NCI-H524 (cell line): Measurements from ENCODE around the gene KCMF1.

Source experiments
- DNase-seq, 2 experiments: peaks; one replicate each; lab custom pipeline; 2025; lab: John Stamatoyannopoulos, UW

Gene KCMF1

DNA sequence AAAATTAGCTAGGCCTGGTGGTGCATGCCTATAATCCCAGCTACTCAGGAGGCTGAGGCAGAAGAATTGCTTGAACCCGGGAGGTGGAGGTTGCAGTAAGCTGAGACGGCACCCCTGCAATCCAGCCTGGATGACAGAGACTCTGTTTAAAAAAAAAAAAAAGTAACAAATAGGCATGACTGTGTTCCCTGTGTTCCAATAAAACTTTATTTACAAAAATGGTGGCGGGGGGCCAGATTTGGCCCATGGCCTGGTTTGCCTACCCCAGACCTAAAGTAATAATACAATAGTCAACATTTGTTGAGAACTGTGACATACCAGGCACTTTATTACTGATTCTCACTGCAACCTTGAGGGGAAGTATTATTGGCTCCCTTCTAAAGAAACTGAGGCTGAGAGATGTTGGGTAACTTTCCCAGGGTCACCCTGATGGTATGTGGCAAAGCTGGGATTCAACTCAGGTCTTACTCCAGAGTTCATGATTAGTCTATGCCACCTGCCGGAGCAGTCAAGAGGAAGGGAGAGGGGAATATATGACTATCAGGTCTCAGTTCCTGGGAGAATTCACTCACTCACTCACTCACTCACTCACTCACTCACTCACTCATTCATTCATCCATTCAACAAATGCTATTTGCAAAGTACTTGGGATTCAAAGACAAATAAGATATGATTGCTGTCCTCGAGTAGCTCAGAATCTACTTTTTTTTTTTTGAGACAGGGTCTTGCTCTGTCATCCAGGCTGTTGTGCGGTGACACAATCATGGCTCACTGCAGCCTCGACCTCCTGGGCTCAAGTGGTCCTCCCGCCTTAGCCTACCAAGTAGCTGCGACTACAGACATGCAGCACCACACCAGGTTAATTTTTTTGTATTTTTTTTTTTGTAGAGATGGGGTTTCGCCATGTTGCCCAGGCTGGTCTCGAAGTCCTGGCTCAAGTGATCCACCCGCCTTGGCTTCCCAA lies 14.3 kb upstream of the KCMF1 start:
- no peak for DNase-seq

DNA sequence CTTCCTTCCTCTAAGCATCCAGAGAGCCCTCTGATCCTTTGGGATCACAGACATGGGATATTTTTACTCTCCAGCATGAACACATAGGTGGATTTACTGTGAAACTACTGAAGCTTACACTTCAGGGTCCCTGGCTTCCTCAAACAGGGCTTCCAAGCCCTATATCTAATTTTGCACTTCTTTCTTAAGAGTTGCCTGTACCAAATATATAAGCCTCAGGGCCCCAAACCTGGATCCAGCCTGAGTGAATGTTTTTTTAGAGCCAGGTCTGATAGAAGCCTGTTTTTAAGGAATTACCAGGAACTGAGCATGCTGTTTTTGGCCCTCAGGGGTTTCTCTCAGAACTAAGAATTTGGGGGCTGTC lies 13.2 kb upstream of the KCMF1 start:
- DNase-seq, result no peak

DNA sequence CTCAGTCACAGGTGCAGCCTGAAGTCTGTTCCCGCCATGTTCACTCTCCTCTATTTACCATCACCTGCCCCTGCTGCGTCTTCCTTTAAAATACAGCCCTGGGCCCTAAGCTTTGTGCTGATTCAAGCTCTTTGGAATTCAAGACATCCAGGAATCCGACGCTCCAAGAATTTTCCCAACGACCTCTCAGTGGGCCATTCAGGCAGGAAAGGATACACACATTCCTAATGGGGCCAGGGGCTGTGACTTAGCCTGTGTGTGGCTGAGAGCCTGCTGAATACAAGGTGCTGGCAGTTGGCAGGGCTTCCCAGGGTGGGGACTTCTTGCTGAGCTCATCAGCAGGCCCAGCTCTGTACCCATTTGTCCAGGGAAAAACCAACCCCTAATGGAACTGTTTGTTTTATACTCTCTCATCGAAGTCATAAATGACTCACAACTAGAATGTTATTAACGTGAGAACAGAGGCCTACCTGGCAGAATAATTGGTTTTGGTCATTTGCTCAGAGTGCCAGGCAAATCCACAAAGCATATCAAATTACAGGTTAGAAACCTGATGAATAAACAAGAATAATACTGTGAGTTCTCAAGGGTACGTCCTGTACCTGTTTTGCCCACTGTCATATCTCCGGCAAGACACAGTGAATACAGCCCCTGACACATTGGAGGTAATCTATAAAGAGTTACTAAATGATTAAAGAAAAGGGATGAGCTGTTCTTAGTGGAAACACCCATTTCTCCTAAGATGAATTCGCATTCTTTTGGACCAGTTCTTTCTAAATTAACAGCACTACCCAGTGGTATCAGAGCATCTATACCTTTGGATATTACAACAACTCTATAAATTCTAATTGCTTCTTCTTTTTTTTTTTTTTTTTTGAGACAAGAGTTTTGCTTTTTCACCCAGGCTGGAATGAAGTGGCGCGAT lies 12.6 kb upstream of the KCMF1 start:
- DNase-seq, result no peak

DNA sequence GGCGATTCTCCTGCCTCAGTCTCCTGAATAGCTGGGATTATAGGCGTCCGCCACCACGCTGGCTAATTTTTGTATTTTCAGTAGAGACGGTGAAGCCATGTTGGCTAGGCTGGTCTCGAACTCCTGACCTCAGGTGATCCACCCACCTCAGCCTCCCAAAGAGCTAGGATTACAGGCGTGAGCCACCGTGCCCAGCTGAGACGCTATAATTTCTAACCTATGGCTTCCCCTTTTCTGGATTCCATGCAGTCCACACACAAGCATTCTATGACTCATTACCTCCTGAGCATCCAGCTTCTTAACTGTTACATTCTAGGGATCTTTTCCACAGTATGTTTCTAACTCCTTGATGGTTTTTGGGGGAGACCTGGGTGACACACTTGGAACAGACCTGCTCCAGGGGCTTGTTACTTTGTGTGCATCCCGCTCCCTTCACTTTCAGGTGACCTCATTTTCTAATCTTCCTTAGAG lies 11.8 kb upstream of the KCMF1 start:
- no peak for DNase-seq

DNA sequence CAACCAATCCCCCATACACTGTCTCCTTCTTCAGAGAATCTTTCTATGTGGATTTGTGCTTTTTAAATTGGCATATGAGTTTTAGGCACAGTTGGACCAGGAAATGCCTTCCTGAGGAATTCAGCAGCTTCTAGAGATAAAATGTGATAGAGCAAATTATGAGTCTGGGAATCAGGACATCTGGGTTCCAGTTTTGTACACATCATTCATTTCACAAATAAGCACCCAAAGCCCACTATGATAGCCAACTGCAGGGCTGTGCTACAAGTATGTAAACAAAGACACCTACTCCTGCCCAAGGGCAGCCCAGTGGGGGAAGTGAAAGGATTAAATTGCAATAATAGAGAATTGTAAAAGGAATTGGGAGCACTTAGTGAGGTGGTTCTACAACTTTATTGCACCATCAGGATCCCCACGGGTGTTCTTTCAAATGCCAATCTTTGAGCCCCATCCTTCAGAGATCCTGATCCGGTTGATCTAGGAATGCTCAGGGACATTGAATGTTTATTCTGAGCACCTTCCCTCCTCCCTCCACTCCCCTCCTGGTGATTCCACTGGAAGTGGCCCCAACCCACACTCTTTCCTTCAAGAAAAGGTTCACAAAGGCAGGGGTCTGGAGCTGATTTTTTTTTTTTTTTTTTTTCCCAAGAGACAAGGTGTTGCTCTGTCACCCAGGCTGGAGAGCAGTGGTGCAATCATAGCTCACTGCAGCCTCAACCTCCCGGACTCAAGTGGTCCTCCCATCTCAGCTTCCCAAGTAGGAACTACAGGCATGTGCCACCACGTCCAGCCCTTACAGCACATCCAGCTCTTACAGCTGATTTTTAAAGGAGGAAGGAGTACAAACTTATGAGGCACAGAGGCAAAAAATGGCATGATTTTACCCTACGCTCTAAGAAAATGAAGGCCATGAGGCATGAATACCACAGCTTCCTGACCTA lies 11.1 kb upstream of the KCMF1 start:
- no peak for DNase-seq

- no peak for DNase-seq
Observed at GRCh38 chr2:84962917-84963316, 8.0 kb upstream of the KCMF1 start.

DNA sequence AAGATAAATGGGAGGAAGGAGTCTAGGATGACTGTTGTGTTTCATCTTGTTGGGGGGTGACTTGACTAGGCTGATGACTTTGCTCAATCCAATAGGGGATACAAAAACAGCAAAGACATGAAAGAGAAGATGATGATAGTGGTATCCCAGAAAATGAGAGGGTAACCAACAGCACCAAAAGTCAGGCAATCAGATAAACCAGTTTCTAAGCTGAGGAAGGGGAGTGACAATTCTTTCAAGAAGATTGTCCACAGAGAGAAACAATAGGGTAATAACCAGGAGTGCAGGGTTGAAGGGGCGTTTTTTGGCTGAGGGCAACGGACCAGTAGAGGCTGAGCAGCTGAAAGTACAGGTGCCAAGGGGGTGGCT lies 7.7 kb upstream of the KCMF1 start:
- DNase-seq, result no peak

GRCh38 chr2:84963692-84964405 lies 7.1 kb upstream of the KCMF1 start:
- no peak for DNase-seq

DNA sequence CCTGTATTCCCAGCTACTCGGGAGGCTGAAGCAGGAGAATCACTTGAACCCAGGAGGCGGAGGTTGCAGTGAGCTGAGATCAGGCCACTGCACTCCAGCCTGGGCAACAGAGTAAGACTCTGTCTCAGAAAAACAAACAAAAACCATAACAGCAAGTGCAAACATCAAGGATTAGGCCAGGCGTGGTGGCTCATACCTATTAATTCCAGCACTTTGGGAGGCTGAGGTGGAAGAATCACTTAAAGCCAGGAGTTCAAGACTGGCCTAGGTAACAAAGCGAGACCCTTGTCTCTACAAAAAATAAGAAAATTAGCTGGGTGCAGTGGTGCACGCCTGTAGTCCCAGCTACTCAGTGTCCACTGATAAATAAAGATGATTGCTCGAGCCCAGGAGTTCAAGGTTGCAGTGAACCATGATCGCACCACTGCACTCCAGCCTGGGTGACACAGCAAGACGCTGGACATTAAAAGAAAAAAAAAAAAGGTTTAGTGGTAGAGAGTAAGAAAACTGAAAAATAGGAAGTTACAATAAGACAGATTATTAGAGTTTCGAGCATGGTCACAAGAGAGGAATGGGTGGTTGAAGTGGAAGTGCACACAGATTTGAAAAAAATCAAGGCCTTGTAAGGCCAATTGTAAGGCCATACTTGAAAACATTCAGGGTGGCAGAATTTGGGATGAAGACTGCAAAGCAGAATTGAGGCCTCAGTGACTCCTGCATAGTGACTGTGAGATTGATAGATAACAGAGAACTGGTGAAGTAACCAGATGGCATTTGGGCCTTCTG lies 6.4 kb upstream of the KCMF1 start:
- DNase-seq, result no peak

DNA sequence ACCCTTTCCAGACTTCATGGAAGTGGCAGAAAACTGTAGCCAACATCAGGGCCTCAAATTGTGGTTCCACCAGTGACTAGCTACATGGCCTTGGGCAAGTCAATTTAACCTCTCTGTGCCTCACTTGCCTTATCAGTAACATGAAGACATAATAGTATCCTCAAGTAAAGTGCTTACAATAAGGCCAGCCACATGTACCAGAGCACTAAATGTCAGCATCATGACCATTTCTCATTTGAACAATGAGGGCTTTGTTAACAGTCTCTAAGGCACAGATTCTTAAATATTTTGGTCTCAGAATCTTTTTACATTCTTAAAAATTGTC lies 5.8 kb upstream of the KCMF1 start:
- DNase-seq, result no peak

- DNase-seq, result no peak
Observed at GRCh38 chr2:84965827-84966226, 5.1 kb upstream of the KCMF1 start.

DNA sequence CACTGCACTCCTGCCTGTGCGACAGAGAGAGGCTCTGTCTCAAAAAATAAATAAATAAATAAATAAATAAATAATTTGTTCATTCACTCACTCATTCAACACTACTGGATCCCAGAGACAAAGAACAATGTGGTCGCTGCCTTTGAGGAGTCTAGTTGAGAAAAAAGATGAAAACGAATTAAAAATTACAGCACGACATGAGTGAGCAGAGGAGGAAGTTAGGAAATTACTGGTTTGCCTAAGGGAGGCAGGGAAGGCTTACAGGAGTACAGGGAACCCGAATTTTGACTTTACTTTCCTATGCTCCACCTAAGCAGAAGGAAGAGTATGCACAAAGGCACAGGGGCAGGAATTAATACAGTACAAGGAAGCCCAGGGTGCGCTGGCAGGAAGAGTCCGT lies 4.2 kb upstream of the KCMF1 start:
- DNase-seq, result no peak

- no peak for DNase-seq
Observed at GRCh38 chr2:84969511-84970209, 1.3 kb upstream of the KCMF1 start.

DNA sequence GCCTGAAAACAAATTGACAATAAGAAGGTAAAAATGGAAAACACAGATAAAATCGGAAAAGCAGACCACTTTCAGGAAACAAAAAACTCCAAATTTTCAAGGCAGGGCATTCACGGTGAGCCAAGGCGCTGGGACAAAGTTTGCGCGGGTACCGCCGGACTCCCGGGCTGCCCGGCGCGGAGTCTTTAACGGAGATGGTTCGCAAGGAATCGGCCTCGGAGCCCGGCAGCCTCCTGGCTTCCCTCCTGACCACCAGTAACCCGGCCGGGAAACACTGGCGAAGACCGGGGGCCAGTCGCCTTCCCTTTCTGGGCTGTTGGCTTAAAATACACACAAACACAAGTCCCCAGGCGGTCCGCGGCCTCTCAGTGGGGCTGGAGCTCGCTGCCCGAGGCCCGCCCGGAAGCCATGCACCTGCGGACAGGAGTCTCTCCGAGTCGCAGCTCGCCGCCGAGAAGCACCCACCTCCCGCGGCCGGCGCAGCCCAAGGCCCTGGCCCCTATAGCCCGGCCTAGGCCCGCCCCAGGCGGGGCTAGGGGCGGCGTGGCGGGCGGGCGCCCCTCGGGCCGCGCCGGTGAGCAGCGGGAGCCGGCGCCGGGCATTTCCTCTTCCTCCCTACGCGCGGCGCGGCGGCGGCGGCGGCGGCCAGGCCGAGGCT lies 622 bp upstream of the KCMF1 start:
- peak in 1 of 2 experiments; percentile 31 for DNase-seq

- peak in 1 of 2 experiments; percentile 39 for DNase-seq
Observed at GRCh38 chr2:84971510-84972206, 697 bp downstream of the KCMF1 start.

DNA sequence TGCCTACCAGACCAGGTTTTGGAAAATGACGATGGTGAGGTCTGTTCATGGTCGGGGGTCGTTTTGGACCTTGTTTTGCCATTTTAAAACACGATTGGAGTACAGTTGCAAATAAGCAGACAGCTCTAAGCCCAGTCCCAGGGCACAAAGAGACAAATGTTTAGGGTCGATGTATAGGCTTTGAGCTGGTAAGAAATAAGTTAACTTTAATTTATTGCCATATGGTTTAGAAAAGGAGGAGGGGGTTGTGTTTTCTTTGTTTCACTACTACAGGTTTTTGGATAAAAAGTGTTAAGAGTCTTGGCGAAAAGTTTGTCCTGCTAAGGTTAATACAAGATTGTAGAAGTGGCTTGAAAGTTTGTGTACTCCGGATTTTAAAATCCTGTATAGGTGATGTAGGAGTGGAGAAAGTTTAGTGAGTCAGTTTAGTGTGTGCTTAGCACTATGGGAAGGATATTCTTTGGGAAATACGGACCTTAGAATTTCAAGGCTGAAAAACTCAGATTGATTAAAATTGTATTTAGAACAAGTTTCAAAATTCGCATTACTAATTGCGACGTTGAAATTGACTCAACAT lies 1.3 kb downstream of the KCMF1 start:
- peak in 1 of 2 experiments; percentile 31 for DNase-seq

- no peak for DNase-seq
Observed at GRCh38 chr2:84972932-84973331, 2.0 kb downstream of the KCMF1 start.
